Activated CD8-positive, alpha-beta T cell treated with anti-CD3 and anti-CD28 coated beads, Interleukin-2, amount 10 ng/mL, durations not matched to agents 7 days and 5 days (primary cell): Measurements from ENCODE around the gene FAM13A. TPM values are rescaled to one million over a fixed set of nuclear protein-coding genes. Genes with fewer than 3 reads are reported as not detected.

ENCODE experiments used
- ATAC-seq: fragments of 150-1000 bp; cut with Tn5 transposase; one replicate; pipeline ENCODE4 v1.10.0; 2021; ENCODE audit warnings: moderate library complexity
- CTCF ChIA-PET: fragments of 350-600 bp; sonication (Branson Sonifier 250); formaldehyde crosslinking; loops from one replicate; lab custom pipeline; 2021; ENCODE audit warnings: antibody characterized with exemption; lab: Charles Lee
- POLR2A ChIA-PET: fragments of 350-600 bp; sonication (Branson Sonifier 250); formaldehyde crosslinking; loops from one replicate; lab custom pipeline; 2021; ENCODE audit warnings: antibody characterized with exemption; lab: Charles Lee
- DNase-seq: peaks from one replicate; pipeline ENCODE4 v3.0.0-alpha.2; 2020
- H3K27ac Mint-ChIP-seq: one replicate; pipeline ENCODE4 v1.8.0; 2021; ENCODE audit warnings: mild to moderate bottlenecking, mixed read lengths
- H3K27me3 Mint-ChIP-seq: one replicate; pipeline ENCODE4 v1.8.0; 2021; ENCODE audit warnings: low read depth, mixed read lengths
- H3K36me3 Mint-ChIP-seq: one replicate; pipeline ENCODE4 v1.8.0; 2021; ENCODE audit warnings: low read depth, mixed read lengths
- H3K4me1 Mint-ChIP-seq: one replicate; pipeline ENCODE4 v1.8.0; 2021; ENCODE audit warnings: low read depth, mixed read lengths
- H3K4me3 Mint-ChIP-seq: one replicate; pipeline ENCODE4 v1.8.0; 2021; ENCODE audit warnings: mild to moderate bottlenecking, mixed read lengths
- H3K9me3 Mint-ChIP-seq: one replicate; pipeline ENCODE4 v1.8.0; 2022; ENCODE audit warnings: mixed read lengths; ENCODE audit not compliant: insufficient read depth
- total RNA-seq, 2 experiments: library from RNA; stranded (reverse); gene quantifications; one replicate each; pipeline ENCODE4 v1.2.3, GENCODE V29; 2021

FAM13A gene
- total RNA-seq, 2 experiments from 2014 or later = 4.5 to 4.7 TPM

DNA sequence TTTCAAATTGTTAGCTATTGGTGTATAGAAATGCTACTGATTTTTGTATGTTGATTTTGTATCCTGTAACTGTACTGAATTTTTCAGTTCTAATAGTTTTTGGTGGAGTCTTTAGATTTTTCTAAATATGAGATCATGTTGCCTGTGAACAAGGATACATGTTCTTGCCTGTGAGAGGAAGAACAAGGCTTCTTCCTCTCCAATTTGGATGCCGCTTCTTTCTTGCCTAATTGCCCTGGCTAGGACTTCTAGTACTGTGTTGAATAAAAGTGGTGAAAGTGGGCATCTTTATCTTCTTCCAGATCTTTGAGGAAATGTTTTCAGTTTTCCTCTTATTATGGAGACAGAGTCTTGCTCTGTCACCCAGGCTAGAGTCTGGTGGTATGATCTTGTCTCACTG is 343.2 kb downstream of the FAM13A start:
- ChIA-PET CTCF (interaction anchor here (1.0 to 1.4 kb wide), 2 partner anchors 10 to 41 kb away, joined by 3 to 4 read pairs; no protein-coding TSS in a partner anchor), POLR2A (interaction anchor here (1.5 kb wide), 1 partner anchor 15 kb away, joined by 4 read pairs; no protein-coding TSS in a partner anchor)
- H3K27ac Mint-ChIP-seq = no peak overlapping the region
- no peaks in the 10 kb centered on the region for H3K27me3 Mint-ChIP-seq
- DNase-seq (no peak), ATAC-seq (no peak)
- peaks cover 9% of the 10 kb centered on the region for H3K9me3 Mint-ChIP-seq
- no peak overlapping the region for H3K4me3 Mint-ChIP-seq
- peaks cover 60% of the 10 kb centered on the region for H3K36me3 Mint-ChIP-seq
- H3K4me1 Mint-ChIP-seq = no peaks in the 10 kb centered on the region

DNA sequence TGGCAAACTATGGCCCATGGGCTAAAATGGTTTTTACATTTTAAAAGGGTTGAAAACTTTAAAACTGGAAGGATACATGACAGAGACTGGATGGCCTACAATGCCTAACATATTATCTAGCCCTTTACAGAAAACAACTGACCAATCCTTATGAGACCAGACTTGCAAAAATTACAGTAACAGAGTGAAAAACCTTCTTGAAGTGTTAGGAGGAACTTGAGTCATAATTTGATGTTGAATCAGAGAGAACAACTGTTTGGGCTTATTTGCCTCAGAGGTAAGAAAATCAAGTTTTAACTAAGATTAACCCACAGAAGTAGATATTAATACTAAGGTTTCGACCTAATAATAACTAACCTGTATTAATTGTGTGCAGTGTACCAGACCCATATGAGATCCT is 347.0 kb downstream of the FAM13A start:
- Mint-ChIP-seq H3K4me3 (no peak overlapping the region), H3K27me3 (no peaks in the 10 kb centered on the region), H3K9me3 (no peaks in the 10 kb centered on the region), H3K36me3 (peaks cover 38% of the 10 kb centered on the region), H3K4me1 (no peaks in the 10 kb centered on the region), H3K27ac (no peak overlapping the region)
- ATAC-seq (no peak), DNase-seq (no peak)
- ChIA-PET POLR2A (no interaction called here), CTCF (interaction anchor here (1.1 kb wide), 1 partner anchor 314 kb away, joined by 3 read pairs; no protein-coding TSS in a partner anchor)

DNA sequence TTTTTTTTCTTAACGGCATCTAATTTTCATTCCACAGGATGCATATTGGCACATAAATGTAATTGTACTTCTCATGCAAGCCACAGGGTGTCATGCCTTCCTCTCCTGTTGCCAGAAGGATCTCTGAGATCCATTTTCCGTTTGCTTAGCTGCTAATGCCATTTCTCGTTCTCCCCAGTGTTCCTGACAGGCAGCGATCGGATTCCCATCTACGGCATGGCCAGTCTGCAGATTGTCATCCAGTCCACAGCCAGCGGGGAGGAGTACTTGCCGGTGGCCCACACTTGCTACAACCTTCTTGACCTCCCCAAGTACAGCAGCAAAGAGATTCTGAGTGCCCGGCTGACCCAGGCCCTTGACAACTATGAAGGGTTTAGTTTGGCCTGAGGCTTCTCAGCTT is 350.4 kb downstream of the FAM13A start:
- Mint-ChIP-seq H3K4me3 (no peak overlapping the region), H3K27ac (no peak overlapping the region), H3K4me1 (no peaks in the 10 kb centered on the region), H3K36me3 (peaks cover 31% of the 10 kb centered on the region), H3K27me3 (no peaks in the 10 kb centered on the region), H3K9me3 (no peaks in the 10 kb centered on the region)
- ATAC-seq (no peak), DNase-seq (no peak)
- CTCF ChIA-PET = interaction anchor here (1.1 kb wide), 1 partner anchor 167 kb away, joined by 3 read pairs; no protein-coding TSS in a partner anchor
- POLR2A ChIA-PET = no interaction called here

DNA sequence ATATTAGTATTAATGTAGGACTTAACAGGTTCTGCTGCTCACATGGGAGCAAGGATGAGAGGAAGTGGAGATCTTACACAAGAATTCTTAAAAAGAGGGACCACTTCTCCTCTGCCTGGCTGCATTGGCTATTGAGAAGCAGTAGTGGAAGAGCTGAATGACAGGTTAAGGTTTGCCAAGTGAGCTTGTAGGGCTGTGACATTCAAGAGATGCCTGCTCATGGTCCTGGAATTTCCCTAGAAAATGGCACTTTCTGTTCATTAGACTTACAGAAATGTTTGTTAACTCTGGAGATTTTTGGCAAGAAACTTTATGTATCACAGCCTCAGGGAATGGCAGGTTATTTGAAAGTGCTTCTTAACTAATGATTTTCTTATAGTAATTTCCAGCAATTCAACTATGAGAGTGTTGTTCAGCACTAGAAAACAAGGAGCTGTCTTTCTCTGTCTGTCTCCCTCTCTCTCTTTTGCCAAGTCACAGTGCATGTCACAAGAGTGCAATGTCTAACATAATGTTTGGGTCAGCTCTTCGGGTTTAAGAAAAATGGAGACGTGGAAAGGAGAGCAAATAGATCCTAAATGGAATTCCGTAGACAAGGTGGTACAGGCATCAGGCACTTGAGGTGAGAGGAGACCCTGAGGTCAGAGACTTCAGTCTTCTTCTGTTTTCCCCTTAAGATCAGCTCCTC is 351.0 kb downstream of the FAM13A start:
- ChIA-PET CTCF (interaction anchor here (1.1 kb wide), 2 partner anchors 29 to 166 kb away, joined by 3 read pairs; no protein-coding TSS in a partner anchor), POLR2A (no interaction called here)
- DNase-seq (no peak), ATAC-seq (no peak)
- Mint-ChIP-seq H3K4me1 (no peaks in the 10 kb centered on the region), H3K27ac (no peak overlapping the region), H3K36me3 (peaks cover 31% of the 10 kb centered on the region), H3K27me3 (no peaks in the 10 kb centered on the region), H3K9me3 (no peaks in the 10 kb centered on the region), H3K4me3 (no peak overlapping the region)

DNA sequence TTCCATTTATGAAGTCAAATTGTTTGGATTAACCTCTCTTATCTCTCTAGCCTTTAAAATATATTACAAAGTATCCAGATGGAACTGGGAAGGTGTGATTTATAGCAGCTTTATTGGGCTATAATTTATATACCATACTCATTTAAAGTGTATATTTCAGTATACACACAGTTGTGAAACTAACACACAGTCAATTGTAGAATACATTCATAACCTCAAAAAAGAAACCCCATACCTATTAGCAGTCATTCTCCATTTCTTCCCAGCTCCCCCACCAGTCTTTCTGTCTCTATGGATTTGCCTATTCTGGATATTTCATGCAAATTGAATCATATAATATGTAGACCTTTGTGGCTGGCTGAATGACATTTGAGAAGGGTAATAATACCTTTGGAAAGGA is 351.8 kb downstream of the FAM13A start:
- no peaks in the 10 kb centered on the region for H3K9me3 Mint-ChIP-seq
- POLR2A ChIA-PET = no interaction called here

DNA sequence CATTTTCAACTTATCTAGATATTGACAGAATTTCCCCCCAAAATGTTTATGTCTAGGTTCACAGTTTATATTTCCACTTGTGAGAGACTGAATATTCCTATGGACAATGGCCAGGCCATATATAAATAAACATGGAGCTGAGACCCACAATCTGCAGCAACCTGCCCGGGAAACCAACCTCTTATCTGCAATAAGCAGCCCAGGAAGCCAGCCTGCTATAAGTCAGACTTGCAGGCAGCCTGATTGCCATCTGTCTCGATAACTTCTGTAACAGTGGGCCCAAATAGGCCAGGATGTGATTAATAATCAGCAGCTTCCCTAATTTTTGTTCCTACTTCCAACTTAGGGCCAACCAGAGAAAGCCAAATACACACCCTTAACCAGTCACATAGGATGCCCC is 354.2 kb downstream of the FAM13A start:
- Mint-ChIP-seq H3K4me1 (peaks cover 6% of the 10 kb centered on the region), H3K36me3 (peaks cover 23% of the 10 kb centered on the region), H3K4me3 (no peak overlapping the region), H3K27ac (no peak overlapping the region), H3K9me3 (no peaks in the 10 kb centered on the region), H3K27me3 (no peaks in the 10 kb centered on the region)
- DNase-seq (no peak), ATAC-seq (no peak)
- CTCF ChIA-PET = interaction anchor here (1.5 kb wide), 1 partner anchor 163 kb away, joined by 3 read pairs; no protein-coding TSS in a partner anchor
- POLR2A ChIA-PET = no interaction called here

More for the DNA sequence above, 351.8 kb downstream of the FAM13A start:
- CTCF ChIA-PET = interaction anchor here (1.1 kb wide), 1 partner anchor 29 kb away, joined by 3 read pairs; no protein-coding TSS in a partner anchor
- H3K27me3 Mint-ChIP-seq = no peaks in the 10 kb centered on the region
- no peak overlapping the region for H3K4me3 Mint-ChIP-seq
- H3K4me1 Mint-ChIP-seq = no peaks in the 10 kb centered on the region
- ATAC-seq (no peak), DNase-seq (no peak)
- no peak overlapping the region for H3K27ac Mint-ChIP-seq
- H3K36me3 Mint-ChIP-seq = peaks cover 30% of the 10 kb centered on the region

DNA sequence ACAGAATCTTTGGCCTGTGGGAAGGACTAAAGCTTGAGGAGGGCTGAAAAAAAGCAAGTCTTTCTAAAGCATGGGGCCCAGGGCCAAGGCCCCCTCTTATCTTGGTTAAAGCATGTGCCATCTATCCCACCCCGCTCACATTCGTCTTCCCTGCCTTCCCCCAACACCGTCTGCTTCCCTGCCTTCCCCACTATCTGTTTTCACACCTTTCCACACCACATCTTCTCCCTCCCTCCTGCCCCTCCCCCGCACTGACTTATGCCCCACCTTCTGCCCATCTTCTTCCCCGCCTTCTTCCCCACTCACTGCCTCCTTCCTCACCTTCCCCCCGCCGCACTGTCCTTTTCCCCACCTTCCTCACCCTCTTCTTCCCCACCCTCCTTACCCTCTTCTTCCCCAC is 358.5 kb downstream of the FAM13A start:
- POLR2A ChIA-PET = interaction anchor here (0.8 kb wide), 1 partner anchor 15 kb away, joined by 4 read pairs; no protein-coding TSS in a partner anchor
- CTCF ChIA-PET = interaction anchor here (1.9 kb wide), 1 partner anchor 159 kb away, joined by 5 read pairs; no protein-coding TSS in a partner anchor
- H3K27ac Mint-ChIP-seq = peak overlapping the region; percentile 80
- H3K9me3 Mint-ChIP-seq = no peaks in the 10 kb centered on the region
- H3K36me3 Mint-ChIP-seq = peaks cover 7% of the 10 kb centered on the region
- no peak for DNase-seq
- no peaks in the 10 kb centered on the region for H3K27me3 Mint-ChIP-seq
- H3K4me3 Mint-ChIP-seq = no peak overlapping the region
- no peak for ATAC-seq
- H3K4me1 Mint-ChIP-seq = peaks cover 17% of the 10 kb centered on the region

- H3K9me3 Mint-ChIP-seq = no peaks in the 10 kb centered on the region
- ATAC-seq (peak; percentile 92), DNase-seq (peak; percentile 74)
- peaks cover 17% of the 10 kb centered on the region for H3K4me1 Mint-ChIP-seq
- no peaks in the 10 kb centered on the region for H3K27me3 Mint-ChIP-seq
- CTCF ChIA-PET = interaction anchor here (1.9 kb wide), 1 partner anchor 158 kb away, joined by 5 read pairs; no protein-coding TSS in a partner anchor
- H3K36me3 Mint-ChIP-seq = peaks cover 7% of the 10 kb centered on the region
- H3K4me3 Mint-ChIP-seq = peak within 1 kb of the TSS; percentile 81
- peak within 1 kb of the TSS; percentile 80 for H3K27ac Mint-ChIP-seq
- POLR2A ChIA-PET = interaction anchor here (0.8 kb wide), 1 partner anchor 16 kb away, joined by 4 read pairs; no protein-coding TSS in a partner anchor
These were observed 359.2 kb downstream of the FAM13A start, which contains the start of gene NAP1L5 for GRCh38 chr4:88697588-88698329. TSS of gene NAP1L5 (minus strand) at chr4:88697829. CDS start at chr4:88697754, 75 bp downstream.

- DNase-seq = no peak
- Mint-ChIP-seq H3K27ac (peak overlapping the region; percentile 80), H3K27me3 (no peaks in the 10 kb centered on the region), H3K9me3 (no peaks in the 10 kb centered on the region), H3K4me3 (peak overlapping the region; percentile 81), H3K36me3 (peaks cover 7% of the 10 kb centered on the region), H3K4me1 (peaks cover 17% of the 10 kb centered on the region)
- ATAC-seq = peak; percentile 29
- ChIA-PET POLR2A (interaction anchor here (0.6 kb wide), 1 partner anchor 246 kb away, joined by 3 read pairs; no protein-coding TSS in a partner anchor), CTCF (interaction anchor here (1.9 kb wide), 1 partner anchor 157 kb away, joined by 5 read pairs; no protein-coding TSS in a partner anchor)
These were observed 359.8 kb downstream of the FAM13A start for GRCh38 chr4:88697141-88697540.

GRCh38 chr4:88696630-88697029 is 360.4 kb downstream of the FAM13A start:
- Mint-ChIP-seq H3K4me3 (peak overlapping the region; percentile 81), H3K27me3 (no peaks in the 10 kb centered on the region), H3K4me1 (peaks cover 17% of the 10 kb centered on the region), H3K36me3 (peaks cover 7% of the 10 kb centered on the region), H3K27ac (peak overlapping the region; percentile 80), H3K9me3 (no peaks in the 10 kb centered on the region)
- ChIA-PET CTCF (interaction anchor here (1.0 to 1.9 kb wide), 2 partner anchors 157 kb away, joined by 5 to 6 read pairs; no protein-coding TSS in a partner anchor), POLR2A (interaction anchor here (0.6 kb wide), 1 partner anchor 246 kb away, joined by 3 read pairs; no protein-coding TSS in a partner anchor)
- no peak for ATAC-seq
- DNase-seq = no peak

DNA sequence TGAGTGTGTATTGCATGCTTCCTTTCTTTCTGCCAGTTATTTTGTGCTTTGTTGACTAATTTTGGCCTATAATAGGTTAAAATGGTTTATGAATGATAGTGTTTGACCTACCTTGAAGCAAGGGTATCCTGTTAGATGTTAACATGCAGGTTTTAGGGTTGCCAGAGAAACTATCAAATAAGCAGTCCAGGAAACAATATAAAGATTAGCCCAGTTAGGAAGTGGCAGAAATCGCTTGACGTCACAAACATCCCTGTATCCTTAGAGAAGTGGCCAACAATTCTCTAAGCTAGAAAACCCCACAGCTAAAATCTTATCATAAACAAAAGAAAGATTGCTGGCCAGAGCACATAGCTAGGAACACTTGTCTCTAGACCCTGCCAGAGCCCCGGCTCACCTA is 363.2 kb downstream of the FAM13A start:
- Mint-ChIP-seq H3K4me1 (peaks cover 15% of the 10 kb centered on the region), H3K27ac (no peak overlapping the region), H3K4me3 (no peak overlapping the region), H3K36me3 (peaks cover 11% of the 10 kb centered on the region), H3K9me3 (no peaks in the 10 kb centered on the region), H3K27me3 (no peaks in the 10 kb centered on the region)
- no peak for ATAC-seq
- POLR2A ChIA-PET = no interaction called here
- CTCF ChIA-PET = interaction anchor here (1.1 kb wide), 1 partner anchor 154 kb away, joined by 3 read pairs; no protein-coding TSS in a partner anchor
- DNase-seq = no peak
